HepG2 (cell line): Measurements from ENCODE around the gene CPAMD8. TPM values are rescaled to one million over a fixed set of nuclear protein-coding genes. Genes with fewer than 3 reads are reported as not detected.

Source experiments
- ELF3 ChIP-seq: IDR thresholded peaks from 2 replicates; pipeline ENCODE4 v1.6.1; 2016; ENCODE audit warnings: missing genetic modification reagents, missing compliant biosample characterization
- ETV5 ChIP-seq: IDR thresholded peaks from 2 replicates; pipeline ENCODE4 v1.6.1; 2018; ENCODE audit warnings: missing biosample characterization, missing genetic modification reagents, inconsistent platforms, borderline replicate concordance
- ETV6 ChIP-seq: sonication (generic); formaldehyde crosslinking; conservative IDR thresholded peaks from 2 replicates; pipeline ENCODE4 v1.4.0; 2020; ENCODE audit warnings: missing genetic modification reagents
- HDAC2 ChIP-seq: sonication (generic); formaldehyde crosslinking; IDR thresholded peaks from 2 replicates; pipeline ENCODE4 v1.4.0; 2020; ENCODE audit warnings: missing genetic modification reagents
- JUNB ChIP-seq: sonication (generic); formaldehyde crosslinking; IDR thresholded peaks from 2 replicates; pipeline ENCODE4 v1.8.0; 2022; ENCODE audit warnings: missing genetic modification reagents, mild to moderate bottlenecking, borderline replicate concordance
- KLF6 ChIP-seq: IDR thresholded peaks from 2 replicates; pipeline ENCODE4 v1.8.0; 2016; ENCODE audit warnings: missing biosample characterization, missing genetic modification reagents
- NRL ChIP-seq: sonication (generic); formaldehyde crosslinking; IDR thresholded peaks from 2 replicates; pipeline ENCODE4 v1.5.0; 2020; ENCODE audit warnings: missing genetic modification reagents, mild to moderate bottlenecking, moderate library complexity, borderline replicate concordance
- TOPORS ChIP-seq: sonication (generic); formaldehyde crosslinking; IDR thresholded peaks from 2 replicates; pipeline ENCODE4 v1.8.0; 2023; ENCODE audit warnings: mild to moderate bottlenecking, missing genetic modification reagents
- YEATS4 ChIP-seq: sonication (generic); formaldehyde crosslinking; IDR thresholded peaks from 2 replicates; pipeline ENCODE4 v1.4.0; 2020; ENCODE audit warnings: missing genetic modification reagents, borderline replicate concordance
- ZFX ChIP-seq: sonication (generic); formaldehyde crosslinking; IDR thresholded peaks from 2 replicates; pipeline ENCODE4 v1.4.0; 2020; ENCODE audit warnings: mild to moderate bottlenecking, low read depth, missing genetic modification reagents, moderate library complexity
- ZMAT3 ChIP-seq: sonication (generic); formaldehyde crosslinking; conservative IDR thresholded peaks from 2 replicates; pipeline ENCODE4 v1.7.0; 2021; ENCODE audit warnings: missing genetic modification reagents
- ZNF17 ChIP-seq: sonication (generic); formaldehyde crosslinking; IDR thresholded peaks from 2 replicates; pipeline ENCODE4 v1.5.0; 2020; ENCODE audit warnings: mild to moderate bottlenecking, missing genetic modification reagents
- ZNF317 ChIP-seq: sonication (generic); formaldehyde crosslinking; IDR thresholded peaks from 2 replicates; pipeline ENCODE4 v1.5.0; 2020; ENCODE audit warnings: mild to moderate bottlenecking, missing genetic modification reagents
- ZNF549 ChIP-seq: sonication (generic); formaldehyde crosslinking; IDR thresholded peaks from 2 replicates; pipeline ENCODE4 v1.5.0; 2020; ENCODE audit warnings: missing genetic modification reagents
- polyA plus RNA-seq, 8 experiments: library from polyadenylated mRNA; depleted of rRNA in 3 of 8; stranded (reverse) in 7 of 8; unstranded in 1 of 8; fragments of >200 nt; fragmentation: Illumina TruSeq in 4 of 8; extraction: Trizol in 4 of 8; gene quantifications; 2 replicates each; pipeline versions ENCODE4 v1.2.1 to v1.2.3, GENCODE V29; 2011 to 2016; ENCODE audit warnings: low read depth in 4 of 8, missing spikeins in 1 of 8, mixed read lengths in 1 of 8; ENCODE audit not compliant: insufficient read depth in 1 of 8
- total RNA-seq, 5 experiments: library from RNA; depleted of rRNA; stranded (reverse); fragments of >200 nt; fragmentation: Illumina TruSeq; extraction: Trizol; gene quantifications; 2 replicates each; pipeline ENCODE4 v1.2.3, GENCODE V29; 2016; ENCODE audit warnings: low read depth in 1 of 5
- TF ChIP-seq, protein P1 (sequence below): sonication (generic); formaldehyde crosslinking; IDR thresholded peaks from 2 replicates; pipeline ENCODE4 v1.4.0; 2020; ENCODE audit warnings: missing genetic modification reagents
- TF ChIP-seq, protein P2 (sequence below): sonication (generic); formaldehyde crosslinking; IDR thresholded peaks from 2 replicates; pipeline ENCODE4 v1.4.0; 2020; ENCODE audit warnings: mild to moderate bottlenecking, low read depth, missing genetic modification reagents
- TF ChIP-seq, protein P3 (sequence below): sonication (generic); formaldehyde crosslinking; IDR thresholded peaks from 2 replicates; pipeline ENCODE4 v1.4.0; 2020; ENCODE audit warnings: low read depth, missing genetic modification reagents
- TF ChIP-seq, protein P4 (sequence below): sonication (generic); formaldehyde crosslinking; IDR thresholded peaks from 2 replicates; pipeline ENCODE4 v1.8.0; 2022; ENCODE audit warnings: low read depth, missing genetic modification reagents

CPAMD8 gene
- total and polyA plus RNA-seq, 2 of the 13 experiments (the other 11 are each of a cell fraction or from before 2014, with no cell fraction given), result 0.29 to 0.34 TPM

DNA sequence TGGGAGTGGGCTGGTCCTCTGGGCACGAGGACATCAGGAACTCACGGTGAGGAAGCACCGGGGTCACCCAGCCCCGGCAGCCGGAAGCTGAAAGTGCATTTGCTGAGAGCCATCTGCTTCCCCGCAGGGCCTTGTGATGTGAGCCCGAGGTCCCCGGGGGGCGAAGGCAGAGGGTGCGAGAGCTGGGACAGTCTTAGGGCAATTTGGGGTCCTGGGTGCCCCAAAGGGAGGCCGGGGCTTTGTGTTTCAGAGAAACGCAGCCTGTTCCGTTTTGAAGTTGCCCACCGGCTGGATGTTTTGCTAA is 133.0 kb downstream of the CPAMD8 start (continued):
- TF ChIP-seq, protein P1, sequence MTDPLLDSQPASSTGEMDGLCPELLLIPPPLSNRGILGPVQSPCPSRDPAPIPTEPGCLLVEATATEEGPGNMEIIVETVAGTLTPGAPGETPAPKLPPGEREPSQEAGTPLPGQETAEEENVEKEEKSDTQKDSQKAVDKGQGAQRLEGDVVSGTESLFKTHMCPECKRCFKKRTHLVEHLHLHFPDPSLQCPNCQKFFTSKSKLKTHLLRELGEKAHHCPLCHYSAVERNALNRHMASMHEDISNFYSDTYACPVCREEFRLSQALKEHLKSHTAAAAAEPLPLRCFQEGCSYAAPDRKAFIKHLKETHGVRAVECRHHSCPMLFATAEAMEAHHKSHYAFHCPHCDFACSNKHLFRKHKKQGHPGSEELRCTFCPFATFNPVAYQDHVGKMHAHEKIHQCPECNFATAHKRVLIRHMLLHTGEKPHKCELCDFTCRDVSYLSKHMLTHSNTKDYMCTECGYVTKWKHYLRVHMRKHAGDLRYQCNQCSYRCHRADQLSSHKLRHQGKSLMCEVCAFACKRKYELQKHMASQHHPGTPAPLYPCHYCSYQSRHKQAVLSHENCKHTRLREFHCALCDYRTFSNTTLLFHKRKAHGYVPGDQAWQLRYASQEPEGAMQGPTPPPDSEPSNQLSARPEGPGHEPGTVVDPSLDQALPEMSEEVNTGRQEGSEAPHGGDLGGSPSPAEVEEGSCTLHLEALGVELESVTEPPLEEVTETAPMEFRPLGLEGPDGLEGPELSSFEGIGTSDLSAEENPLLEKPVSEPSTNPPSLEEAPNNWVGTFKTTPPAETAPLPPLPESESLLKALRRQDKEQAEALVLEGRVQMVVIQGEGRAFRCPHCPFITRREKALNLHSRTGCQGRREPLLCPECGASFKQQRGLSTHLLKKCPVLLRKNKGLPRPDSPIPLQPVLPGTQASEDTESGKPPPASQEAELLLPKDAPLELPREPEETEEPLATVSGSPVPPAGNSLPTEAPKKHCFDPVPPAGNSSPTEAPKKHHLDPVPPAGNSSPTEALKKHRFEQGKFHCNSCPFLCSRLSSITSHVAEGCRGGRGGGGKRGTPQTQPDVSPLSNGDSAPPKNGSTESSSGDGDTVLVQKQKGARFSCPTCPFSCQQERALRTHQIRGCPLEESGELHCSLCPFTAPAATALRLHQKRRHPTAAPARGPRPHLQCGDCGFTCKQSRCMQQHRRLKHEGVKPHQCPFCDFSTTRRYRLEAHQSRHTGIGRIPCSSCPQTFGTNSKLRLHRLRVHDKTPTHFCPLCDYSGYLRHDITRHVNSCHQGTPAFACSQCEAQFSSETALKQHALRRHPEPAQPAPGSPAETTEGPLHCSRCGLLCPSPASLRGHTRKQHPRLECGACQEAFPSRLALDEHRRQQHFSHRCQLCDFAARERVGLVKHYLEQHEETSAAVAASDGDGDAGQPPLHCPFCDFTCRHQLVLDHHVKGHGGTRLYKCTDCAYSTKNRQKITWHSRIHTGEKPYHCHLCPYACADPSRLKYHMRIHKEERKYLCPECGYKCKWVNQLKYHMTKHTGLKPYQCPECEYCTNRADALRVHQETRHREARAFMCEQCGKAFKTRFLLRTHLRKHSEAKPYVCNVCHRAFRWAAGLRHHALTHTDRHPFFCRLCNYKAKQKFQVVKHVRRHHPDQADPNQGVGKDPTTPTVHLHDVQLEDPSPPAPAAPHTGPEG, result no peak
- TF ChIP-seq ZNF317, result no peak
- peak; percentile 66; the same call in 1 of the 2 replicates for TF ChIP-seq ETV5
- TF ChIP-seq KLF6 (CRISPR knock-in tag), result no peak
- TF ChIP-seq, protein P2, sequence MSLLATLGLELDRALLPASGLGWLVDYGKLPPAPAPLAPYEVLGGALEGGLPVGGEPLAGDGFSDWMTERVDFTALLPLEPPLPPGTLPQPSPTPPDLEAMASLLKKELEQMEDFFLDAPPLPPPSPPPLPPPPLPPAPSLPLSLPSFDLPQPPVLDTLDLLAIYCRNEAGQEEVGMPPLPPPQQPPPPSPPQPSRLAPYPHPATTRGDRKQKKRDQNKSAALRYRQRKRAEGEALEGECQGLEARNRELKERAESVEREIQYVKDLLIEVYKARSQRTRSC (CRISPR knock-in tag), result no peak
- no peak for TF ChIP-seq ZMAT3
- TF ChIP-seq NRL (CRISPR knock-in tag), result no peak
- TF ChIP-seq ZFX, result 0 out of 2 replicates have a peak, but pooled peaks have one; percentile 32
- TF ChIP-seq, protein P3, sequence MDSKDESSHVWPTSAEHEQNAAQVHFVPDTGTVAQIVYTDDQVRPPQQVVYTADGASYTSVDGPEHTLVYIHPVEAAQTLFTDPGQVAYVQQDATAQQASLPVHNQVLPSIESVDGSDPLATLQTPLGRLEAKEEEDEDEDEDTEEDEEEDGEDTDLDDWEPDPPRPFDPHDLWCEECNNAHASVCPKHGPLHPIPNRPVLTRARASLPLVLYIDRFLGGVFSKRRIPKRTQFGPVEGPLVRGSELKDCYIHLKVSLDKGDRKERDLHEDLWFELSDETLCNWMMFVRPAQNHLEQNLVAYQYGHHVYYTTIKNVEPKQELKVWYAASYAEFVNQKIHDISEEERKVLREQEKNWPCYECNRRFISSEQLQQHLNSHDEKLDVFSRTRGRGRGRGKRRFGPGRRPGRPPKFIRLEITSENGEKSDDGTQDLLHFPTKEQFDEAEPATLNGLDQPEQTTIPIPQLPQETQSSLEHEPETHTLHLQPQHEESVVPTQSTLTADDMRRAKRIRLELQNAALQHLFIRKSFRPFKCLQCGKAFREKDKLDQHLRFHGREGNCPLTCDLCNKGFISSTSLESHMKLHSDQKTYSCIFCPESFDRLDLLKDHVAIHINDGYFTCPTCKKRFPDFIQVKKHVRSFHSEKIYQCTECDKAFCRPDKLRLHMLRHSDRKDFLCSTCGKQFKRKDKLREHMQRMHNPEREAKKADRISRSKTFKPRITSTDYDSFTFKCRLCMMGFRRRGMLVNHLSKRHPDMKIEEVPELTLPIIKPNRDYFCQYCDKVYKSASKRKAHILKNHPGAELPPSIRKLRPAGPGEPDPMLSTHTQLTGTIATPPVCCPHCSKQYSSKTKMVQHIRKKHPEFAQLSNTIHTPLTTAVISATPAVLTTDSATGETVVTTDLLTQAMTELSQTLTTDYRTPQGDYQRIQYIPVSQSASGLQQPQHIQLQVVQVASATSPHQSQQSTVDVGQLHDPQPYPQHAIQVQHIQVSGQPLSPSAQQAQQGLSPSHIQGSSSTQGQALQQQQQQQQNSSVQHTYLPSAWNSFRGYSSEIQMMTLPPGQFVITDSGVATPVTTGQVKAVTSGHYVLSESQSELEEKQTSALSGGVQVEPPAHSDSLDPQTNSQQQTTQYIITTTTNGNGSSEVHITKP (CRISPR knock-in tag), result no peak
- no peak for TF ChIP-seq ZNF17 (CRISPR knock-in tag)
- TF ChIP-seq ETV6 (CRISPR knock-in tag), result no peak
- TF ChIP-seq YEATS4, result no peak
- TF ChIP-seq, protein P4, sequence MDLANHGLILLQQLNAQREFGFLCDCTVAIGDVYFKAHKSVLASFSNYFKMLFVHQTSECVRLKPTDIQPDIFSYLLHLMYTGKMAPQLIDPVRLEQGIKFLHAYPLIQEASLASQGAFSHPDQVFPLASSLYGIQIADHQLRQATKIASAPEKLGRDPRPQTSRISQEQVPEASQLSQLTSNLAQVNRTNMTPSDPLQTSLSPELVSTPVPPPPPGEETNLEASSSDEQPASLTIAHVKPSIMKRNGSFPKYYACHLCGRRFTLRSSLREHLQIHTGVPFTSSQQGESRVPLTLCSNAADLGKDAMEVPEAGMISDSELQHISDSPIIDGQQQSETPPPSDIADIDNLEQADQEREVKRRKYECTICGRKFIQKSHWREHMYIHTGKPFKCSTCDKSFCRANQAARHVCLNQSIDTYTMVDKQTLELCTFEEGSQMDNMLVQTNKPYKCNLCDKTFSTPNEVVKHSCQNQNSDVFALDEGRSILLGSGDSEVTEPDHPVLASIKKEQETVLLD (CRISPR knock-in tag), result no peak
- no peak for TF ChIP-seq TOPORS (CRISPR knock-in tag)
- no peak for TF ChIP-seq JUNB
- TF ChIP-seq ZNF549 (CRISPR knock-in tag), result no peak
- TF ChIP-seq ELF3 (CRISPR knock-in tag), result 0 out of 2 replicates have a peak, but pooled peaks have one; percentile 43
- no peak for TF ChIP-seq HDAC2 (CRISPR knock-in tag)
